Omental fat pad (tissue), 4 donors: Measurements from ENCODE around the gene PHF11. TPM values are rescaled to one million over a fixed set of nuclear protein-coding genes. Genes with fewer than 3 reads are reported as not detected.

Experiments used
- ATAC-seq: fragments of 150-250 bp; one replicate; pipeline ENCODE4 v1.9.1; 2016; ENCODE audit warnings: mild to moderate bottlenecking, moderate library complexity; ENCODE audit not compliant: low FRiP score
- DNase-seq: peaks from one replicate; pipeline ENCODE4 v3.0.0-alpha.2; 2019; ENCODE audit warnings: low spot score
- total RNA-seq, 4 donors: library from RNA; depleted of rRNA; stranded (reverse); fragments of >200 nt; gene quantifications; one replicate each; pipeline ENCODE4 v1.1.0, GENCODE V29; 2016
- TF ChIP-seq, protein P1 (sequence below), 3 donors: fragments of 450-650 bp; IDR thresholded peaks; one replicate each; pipeline ENCODE4 v1.5.1; 2016 to 2017; ENCODE audit warnings: antibody characterized with exemption in 3 of 3, mild to moderate bottlenecking in 3 of 3, moderate library complexity in 2 of 3

Gene PHF11
- total RNA-seq = 10 to 100 TPM; 22.9 to 54.2 (median 26.9) TPM

DNA sequence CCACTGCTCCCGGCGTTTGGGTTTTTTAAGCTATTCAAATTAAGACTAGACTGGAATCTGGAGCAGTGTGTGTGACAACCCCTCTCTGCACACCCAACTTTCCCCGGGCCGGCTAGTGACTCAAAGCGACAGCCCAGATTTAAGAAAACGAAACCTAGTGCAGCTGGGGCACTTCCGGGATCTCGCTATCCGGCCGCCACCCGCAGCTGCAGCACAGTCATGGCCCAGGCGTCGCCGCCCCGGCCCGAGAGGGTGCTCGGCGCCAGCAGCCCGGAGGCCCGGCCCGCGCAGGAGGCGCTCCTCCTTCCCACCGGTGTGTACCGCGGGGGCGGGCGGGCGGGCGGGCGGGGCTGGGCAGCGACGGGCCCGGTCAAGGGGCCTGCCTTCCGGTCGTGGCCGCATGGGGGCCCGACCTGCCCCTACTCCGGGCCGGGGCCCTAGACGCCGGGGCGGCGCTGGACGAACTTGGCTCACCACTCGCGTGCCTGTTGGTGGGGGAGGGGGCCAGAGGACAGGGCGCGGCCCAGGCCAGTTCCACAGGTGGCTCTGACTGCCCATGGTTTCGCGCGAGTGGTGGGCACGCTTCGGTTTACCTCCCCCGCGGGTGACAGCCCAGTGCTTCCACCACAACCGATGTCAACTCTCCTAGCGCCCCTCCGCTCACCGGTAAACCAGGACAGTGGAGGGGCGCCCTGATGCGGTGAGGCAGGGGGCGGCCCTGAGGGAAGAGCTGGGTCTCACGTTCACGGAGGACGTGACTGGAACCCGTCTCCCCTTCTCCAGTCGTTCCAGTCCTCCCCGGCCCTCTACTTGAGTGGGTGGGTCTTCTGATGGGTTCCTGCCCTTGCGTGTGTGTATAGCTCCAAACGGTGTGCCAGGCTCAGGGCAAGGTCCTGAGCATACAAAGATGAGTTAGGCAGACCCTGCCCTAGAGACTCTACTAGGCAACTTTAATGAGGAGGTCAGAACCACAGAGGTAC lies at the start of gene PHF11:
Gene PHF11 (plus strand): TSS at position 171 of the 980 bp plus-strand sequence. CDS start 49 bp downstream, at position 220.
- ATAC-seq (peak; percentile 92), DNase-seq (peak; percentile 45)
- TF ChIP-seq, protein P1, sequence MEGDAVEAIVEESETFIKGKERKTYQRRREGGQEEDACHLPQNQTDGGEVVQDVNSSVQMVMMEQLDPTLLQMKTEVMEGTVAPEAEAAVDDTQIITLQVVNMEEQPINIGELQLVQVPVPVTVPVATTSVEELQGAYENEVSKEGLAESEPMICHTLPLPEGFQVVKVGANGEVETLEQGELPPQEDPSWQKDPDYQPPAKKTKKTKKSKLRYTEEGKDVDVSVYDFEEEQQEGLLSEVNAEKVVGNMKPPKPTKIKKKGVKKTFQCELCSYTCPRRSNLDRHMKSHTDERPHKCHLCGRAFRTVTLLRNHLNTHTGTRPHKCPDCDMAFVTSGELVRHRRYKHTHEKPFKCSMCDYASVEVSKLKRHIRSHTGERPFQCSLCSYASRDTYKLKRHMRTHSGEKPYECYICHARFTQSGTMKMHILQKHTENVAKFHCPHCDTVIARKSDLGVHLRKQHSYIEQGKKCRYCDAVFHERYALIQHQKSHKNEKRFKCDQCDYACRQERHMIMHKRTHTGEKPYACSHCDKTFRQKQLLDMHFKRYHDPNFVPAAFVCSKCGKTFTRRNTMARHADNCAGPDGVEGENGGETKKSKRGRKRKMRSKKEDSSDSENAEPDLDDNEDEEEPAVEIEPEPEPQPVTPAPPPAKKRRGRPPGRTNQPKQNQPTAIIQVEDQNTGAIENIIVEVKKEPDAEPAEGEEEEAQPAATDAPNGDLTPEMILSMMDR (IDR thresholded peaks at IDR 0.05) = no peak

DNA sequence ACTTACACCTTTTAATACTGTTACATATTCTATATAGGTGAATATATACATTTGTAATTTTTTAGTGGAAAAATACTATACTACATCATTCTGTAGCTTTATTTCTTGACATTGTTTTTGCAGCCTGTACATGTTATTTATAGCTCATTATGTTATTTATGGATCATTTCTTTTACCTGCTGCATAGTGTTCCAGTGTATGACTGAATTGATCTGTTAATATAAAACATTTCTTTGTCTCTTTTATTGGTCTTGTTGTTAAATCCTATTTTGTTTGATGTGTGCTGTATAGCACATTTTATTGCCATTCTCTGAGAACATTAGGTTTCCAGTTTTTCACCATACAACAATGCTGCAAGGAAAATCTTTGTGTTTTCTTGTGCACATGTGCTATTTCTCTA lies 49.3 kb upstream of the PHF11 start:
- ATAC-seq = no peak
- TF ChIP-seq, protein P1 (IDR thresholded peaks at IDR 0.05) = no peak

DNA sequence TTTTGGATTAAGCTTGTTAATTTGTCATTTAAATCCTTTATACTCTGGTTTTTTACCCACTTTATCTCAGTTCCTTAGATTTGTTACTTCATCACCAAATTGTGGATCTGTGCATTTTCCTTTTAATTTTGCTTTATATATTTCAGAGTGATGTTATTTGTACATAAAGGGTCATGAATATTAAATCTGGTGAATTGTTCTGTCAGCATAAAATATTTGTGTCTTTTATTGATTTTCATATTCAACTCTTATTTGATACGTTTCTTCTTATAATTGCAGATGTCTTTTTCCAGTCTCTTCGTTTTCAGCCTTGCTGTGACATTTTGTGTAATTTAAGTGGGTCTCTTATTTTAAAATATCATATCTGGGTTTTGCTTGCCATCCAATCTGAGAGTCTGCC lies 47.0 kb upstream of the PHF11 start:
- TF ChIP-seq, protein P1 (IDR thresholded peaks at IDR 0.05) = no peak
- ATAC-seq (no peak), DNase-seq (no peak)

More for the DNA sequence above, 49.3 kb upstream of the PHF11 start:
- no peak for DNase-seq

DNA sequence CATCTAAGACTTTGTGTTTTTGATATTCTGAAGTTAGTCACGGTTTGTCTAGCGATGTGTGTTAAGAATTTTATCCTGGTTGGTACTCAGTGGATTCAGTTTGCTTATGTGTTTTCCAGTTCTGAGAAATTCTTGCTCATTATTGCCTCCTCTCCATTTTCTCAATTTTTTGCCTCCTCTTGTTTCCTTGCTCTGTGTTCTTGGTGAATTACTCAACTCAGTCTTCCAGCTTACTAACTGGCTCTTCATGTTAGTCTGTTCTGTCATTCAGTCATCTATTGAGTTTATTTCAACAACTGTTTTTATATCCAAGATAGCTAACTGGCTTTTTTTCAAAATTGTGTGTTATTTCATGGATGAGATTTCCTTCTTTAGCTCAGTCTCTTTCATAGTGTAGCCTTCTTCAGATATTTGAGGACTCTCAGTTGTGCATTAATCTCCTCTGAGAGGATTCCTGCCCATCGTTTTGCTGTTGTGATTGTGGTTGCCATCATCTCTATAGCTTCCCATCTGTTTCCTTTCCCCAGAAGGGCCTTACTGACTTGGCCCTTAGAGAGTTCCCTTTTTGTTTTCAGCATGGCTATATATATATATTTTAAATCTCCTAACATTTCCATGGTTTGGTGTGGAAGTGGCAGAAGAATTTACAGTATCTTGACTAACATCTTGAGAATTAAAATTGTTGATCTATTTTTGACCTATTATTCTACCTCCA lies 45.5 kb upstream of the PHF11 start:
- TF ChIP-seq, protein P1 (IDR thresholded peaks at IDR 0.05) = no peak
- DNase-seq = no peak
- no peak for ATAC-seq

DNA sequence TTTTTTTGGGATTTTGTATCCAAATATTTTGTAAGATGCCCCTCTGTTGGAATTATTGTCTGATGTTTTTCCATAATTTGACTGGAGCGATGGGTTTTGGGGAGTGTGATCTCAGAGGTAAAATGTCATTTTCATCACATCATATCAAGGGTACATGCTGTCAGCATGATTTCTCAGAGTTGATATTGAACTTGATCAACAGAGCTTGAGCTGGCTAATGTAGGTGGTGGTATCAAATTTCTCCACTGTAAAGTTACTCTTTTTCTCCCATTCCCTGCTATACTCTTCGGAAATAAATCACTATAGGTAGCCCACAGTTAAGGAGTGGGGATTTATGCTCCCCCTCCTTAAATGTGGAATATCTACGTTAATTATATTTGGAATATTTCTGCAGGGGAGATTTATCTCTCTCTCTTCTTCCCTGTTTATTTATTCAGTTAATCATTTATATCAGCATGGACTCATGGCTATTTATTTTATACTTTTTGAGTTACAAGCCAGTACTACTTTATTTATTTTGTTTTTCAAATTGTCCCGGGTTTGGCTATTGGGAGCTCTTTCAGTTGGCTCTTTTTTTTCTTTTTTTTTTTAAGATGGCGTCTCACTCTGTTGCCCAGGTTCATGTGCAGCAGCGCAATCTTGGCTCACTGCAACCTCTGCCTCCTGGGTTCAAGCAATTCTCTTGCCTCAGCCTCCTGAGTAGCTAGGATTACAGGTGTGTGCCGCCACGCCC lies 42.9 kb upstream of the PHF11 start:
- DNase-seq (no peak), ATAC-seq (no peak)
- TF ChIP-seq, protein P1 (IDR thresholded peaks at IDR 0.05) = no peak

DNA sequence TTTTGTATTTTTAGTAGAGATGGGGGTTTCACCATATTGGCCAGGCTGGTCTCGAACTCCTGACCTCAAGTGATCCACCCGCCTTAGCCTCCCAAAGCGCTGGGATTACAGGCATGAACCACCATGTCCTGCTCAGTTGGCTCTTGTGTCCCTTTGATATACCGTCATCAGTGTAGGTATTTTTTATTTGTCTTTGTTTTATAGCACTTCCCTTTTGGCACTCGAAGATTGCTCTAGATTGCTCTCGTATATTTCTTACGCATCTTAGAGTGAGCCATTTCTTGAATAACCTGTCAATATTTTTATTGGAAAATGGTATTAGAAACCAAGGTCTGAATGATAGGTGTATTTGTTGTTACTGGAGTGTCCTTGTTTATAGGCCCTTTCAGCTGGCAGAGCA lies 42.3 kb upstream of the PHF11 start:
- ATAC-seq (no peak), DNase-seq (no peak)
- TF ChIP-seq, protein P1 (IDR thresholded peaks at IDR 0.05) = no peak
